Suprapubic skin (tissue), 4 donors: ENCODE measurements around the gene MYOM3. TPM values are rescaled to one million over a fixed set of nuclear protein-coding genes. Genes with fewer than 3 reads are reported as not detected.
"Not testable (repeated sequence)": the region's sequence is repeated elsewhere in the genome, so short reads cannot be mapped to it uniquely, and the experiment has no call there.

Experiments
- DNase-seq, 2 donors: peaks; one replicate each; pipeline ENCODE4 v3.0.0-alpha.2; 2019; ENCODE audit warnings: low spot score in 2 of 2
- H3K27ac ChIP-seq: fragments of 200-600 bp; sonication (generic); one replicate; pipeline ENCODE4 v1.5.1; 2019
- H3K27me3 ChIP-seq: fragments of 200-600 bp; sonication (generic); one replicate; pipeline ENCODE4 v1.5.1; 2019
- H3K36me3 ChIP-seq: fragments of 200-600 bp; sonication (generic); one replicate; pipeline ENCODE4 v1.5.1; 2019
- H3K4me1 ChIP-seq: fragments of 200-600 bp; sonication (generic); one replicate; pipeline ENCODE4 v1.5.1; 2019
- H3K4me3 ChIP-seq: fragments of 200-600 bp; sonication (generic); one replicate; pipeline ENCODE4 v1.5.1; 2019; ENCODE audit warnings: mild to moderate bottlenecking
- H3K9me3 ChIP-seq: fragments of 200-600 bp; sonication (generic); one replicate; pipeline ENCODE4 v1.5.1; 2019
- CTCF ChIP-seq, 2 donors: fragments of 200-600 bp in 1 of 2; fragments of 450-650 bp in 1 of 2; sonication (generic) in 1 of 2; IDR thresholded peaks; one replicate each; pipeline ENCODE4 v1.5.1; 2016 to 2019; ENCODE audit warnings: antibody characterized with exemption in 2 of 2, mild to moderate bottlenecking in 1 of 2, moderate library complexity in 1 of 2
- EP300 ChIP-seq: sonication (generic); formaldehyde crosslinking; IDR thresholded peaks from one replicate; pipeline ENCODE4 v1.6.1; 2017; ENCODE audit warnings: antibody characterized with exemption
- POLR2A ChIP-seq, 2 donors: fragments of 450-650 bp; IDR thresholded peaks; one replicate each; pipeline ENCODE4 v1.6.1; 2017; ENCODE audit warnings: antibody characterized with exemption in 2 of 2, mild to moderate bottlenecking in 2 of 2, moderate library complexity in 2 of 2
- POLR2AphosphoS5 ChIP-seq, 3 donors: sonication (generic); formaldehyde crosslinking; IDR thresholded peaks; one replicate each; pipeline ENCODE4 v1.6.1; 2017; ENCODE audit warnings: antibody characterized with exemption in 3 of 3
- WGBS: methylation state at CpG from one replicate; pipeline ENCODE4 v1.1.5; 2018; 5-methylcytosine and 5-hydroxymethylcytosine counted together
- total RNA-seq, 4 donors: library from RNA; depleted of rRNA; stranded (reverse); fragments of >200 nt; gene quantifications; one replicate each; pipeline ENCODE4 v1.1.0, GENCODE V29; 2016

MYOM3 gene
- total RNA-seq, 4 donors from 2014 or later: 1.5 to 2.3 (median 2.1) TPM

DNA sequence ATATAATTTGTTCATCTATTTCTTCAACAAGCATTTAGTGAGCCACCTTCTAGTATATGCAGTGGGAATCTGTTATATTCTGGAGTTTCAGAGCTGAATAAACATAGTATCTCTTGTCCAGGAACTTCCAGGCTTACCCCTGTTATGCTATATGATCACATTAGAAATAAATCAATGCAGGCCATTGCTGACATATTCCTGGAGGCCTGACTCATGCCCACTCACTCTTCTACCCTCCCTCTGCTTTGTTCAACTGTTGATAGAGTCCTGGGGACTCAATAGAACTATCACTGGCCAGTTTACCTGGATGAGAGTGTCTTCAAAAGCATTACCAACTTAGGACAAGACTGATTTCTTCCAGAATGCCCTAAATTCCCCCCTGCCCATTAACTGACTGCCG lies 102.5 kb downstream of the MYOM3 start:
- 86% methylated on average over 1 of the region's 1 CpG for WGBS
- TF ChIP-seq POLR2A (IDR thresholded peaks at IDR 0.05) (no peak), EP300 (no peak), CTCF (IDR thresholded peaks at IDR 0.05) (no peak), POLR2AphosphoS5 (IDR thresholded peaks at IDR 0.05) (no peak)
- Histone ChIP-seq H3K36me3 (no peaks in the 10 kb centered on the region), H3K9me3 (no peaks in the 10 kb centered on the region), H3K4me3 (no peak overlapping the region), H3K27me3 (no peaks in the 10 kb centered on the region), H3K27ac (no peak overlapping the region), H3K4me1 (peaks cover 14% of the 10 kb centered on the region)
- DNase-seq: no peak

- H3K36me3 ChIP-seq, H3K4me3 ChIP-seq, H3K27me3 ChIP-seq, DNase-seq, H3K9me3 ChIP-seq: not testable (repeated sequence)
- WGBS: 47% methylated on average over 3 of the region's 3 CpGs
- peaks cover 14% of the 10 kb centered on the region for H3K4me1 ChIP-seq
- peak overlapping the region; percentile 56 for H3K27ac ChIP-seq
Measured at GRCh38 chr1:24008574-24009184, 103.3 kb downstream of the MYOM3 start.

DNA sequence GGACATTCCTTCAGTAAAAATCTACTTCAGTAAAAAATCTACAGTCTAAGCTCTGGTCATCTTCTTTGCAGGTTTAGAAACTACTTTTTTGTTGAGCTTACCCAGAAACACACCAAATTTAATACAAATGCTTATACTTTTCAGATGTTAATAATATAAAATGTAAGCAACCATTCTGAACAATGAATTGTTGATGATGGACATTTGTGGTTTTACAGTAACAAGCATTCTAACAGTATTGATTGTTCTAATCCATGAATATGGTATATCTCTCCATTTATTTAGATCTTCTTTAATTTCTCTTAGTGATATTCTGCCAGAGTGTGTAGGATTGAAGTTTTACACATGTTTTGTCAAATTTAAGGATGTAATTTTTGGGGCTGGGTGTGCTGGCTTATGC lies 104.9 kb downstream of the MYOM3 start:
- DNase-seq: no peak
- Histone ChIP-seq H3K4me1 (peaks cover 14% of the 10 kb centered on the region), H3K9me3 (no peaks in the 10 kb centered on the region), H3K36me3 (no peaks in the 10 kb centered on the region), H3K4me3 (no peak overlapping the region), H3K27ac (no peak overlapping the region), H3K27me3 (no peaks in the 10 kb centered on the region)
- TF ChIP-seq CTCF (IDR thresholded peaks at IDR 0.05) (no peak), POLR2A (IDR thresholded peaks at IDR 0.05) (no peak), POLR2AphosphoS5 (IDR thresholded peaks at IDR 0.05) (no peak), EP300 (no peak)

Other genes starting within 250 kb of the MYOM3 start
- 10 to 100 TPM; 11.8 to 17.6 (median 13.8) TPM for gene FUCA1, start 243.8 kb downstream of the MYOM3 start, total RNA-seq
- gene CNR2, start 198.8 kb downstream of the MYOM3 start, total RNA-seq: not detected
- 100 to 1,000 TPM in 1 of 4 donors, 10 to 100 TPM in 3; 80.4 to 101 (median 87.9) TPM for gene PNRC2, start 152.3 kb downstream of the MYOM3 start, total RNA-seq
- 100 to 1,000 TPM in 1 of 4 donors, 10 to 100 TPM in 3; 67.7 to 162 (median 74.2) TPM for gene SRSF10, start 131.8 kb downstream of the MYOM3 start, total RNA-seq
- gene IL22RA1, start 31.0 kb upstream of the MYOM3 start, total RNA-seq: 10 to 100 TPM; 16.6 to 36.4 (median 27.8) TPM
- 10 to 100 TPM; 11.7 to 16.1 (median 14.0) TPM for gene IFNLR1, start 75.2 kb upstream of the MYOM3 start, total RNA-seq
- gene GRHL3, start 207.2 kb upstream of the MYOM3 start, total RNA-seq: 100 to 1,000 TPM in 3 of 4 donors, 10 to 100 TPM in 1; 93.6 to 154 (median 129) TPM